ENCODE measurements around the gene DENND6A. TPM values are rescaled to one million over a fixed set of nuclear protein-coding genes. Genes with fewer than 3 reads are reported as not detected.
"Not testable (repeated sequence)": the region's sequence is repeated elsewhere in the genome, so short reads cannot be mapped to it uniquely, and the experiment has no call there.

The DENND6A gene
- total RNA-seq, 1 donor from 2014 or later = 34.7 TPM

DNA sequence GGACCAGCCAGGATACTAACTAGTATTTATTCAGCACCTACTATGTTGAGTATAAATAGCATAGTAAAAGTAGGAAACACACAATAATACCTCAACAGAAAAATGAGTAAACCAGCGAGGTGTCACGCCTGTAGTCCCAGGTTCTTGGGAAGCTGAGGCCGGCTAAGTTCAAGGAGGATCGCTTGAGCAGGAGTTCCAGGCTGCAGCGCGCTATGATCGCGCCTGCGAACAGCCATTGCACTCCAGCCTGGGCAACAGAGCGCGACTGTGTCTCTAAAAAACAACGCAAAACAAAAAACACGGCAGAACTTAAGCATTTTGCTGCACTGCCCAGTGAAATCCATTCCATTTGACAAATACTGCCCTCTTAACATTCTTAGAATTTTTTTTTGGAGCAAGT is 1.3 kb upstream of the DENND6A start:
- no peak for DNase-seq

DNA sequence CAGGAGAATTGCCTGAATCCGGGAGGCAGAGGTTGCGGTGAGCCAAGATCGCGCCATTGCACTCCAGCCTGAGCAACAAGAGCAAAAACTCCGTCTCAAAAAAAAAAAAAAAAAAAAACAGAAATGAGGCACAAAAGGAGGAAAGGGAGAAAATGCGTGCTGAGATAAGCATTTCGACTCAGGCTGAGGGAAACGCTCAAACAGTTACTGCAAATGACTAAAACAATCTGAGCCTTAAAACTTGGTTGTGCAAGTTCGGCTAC is 813 bp downstream of the DENND6A start:
- not testable (repeated sequence) for DNase-seq

DNA sequence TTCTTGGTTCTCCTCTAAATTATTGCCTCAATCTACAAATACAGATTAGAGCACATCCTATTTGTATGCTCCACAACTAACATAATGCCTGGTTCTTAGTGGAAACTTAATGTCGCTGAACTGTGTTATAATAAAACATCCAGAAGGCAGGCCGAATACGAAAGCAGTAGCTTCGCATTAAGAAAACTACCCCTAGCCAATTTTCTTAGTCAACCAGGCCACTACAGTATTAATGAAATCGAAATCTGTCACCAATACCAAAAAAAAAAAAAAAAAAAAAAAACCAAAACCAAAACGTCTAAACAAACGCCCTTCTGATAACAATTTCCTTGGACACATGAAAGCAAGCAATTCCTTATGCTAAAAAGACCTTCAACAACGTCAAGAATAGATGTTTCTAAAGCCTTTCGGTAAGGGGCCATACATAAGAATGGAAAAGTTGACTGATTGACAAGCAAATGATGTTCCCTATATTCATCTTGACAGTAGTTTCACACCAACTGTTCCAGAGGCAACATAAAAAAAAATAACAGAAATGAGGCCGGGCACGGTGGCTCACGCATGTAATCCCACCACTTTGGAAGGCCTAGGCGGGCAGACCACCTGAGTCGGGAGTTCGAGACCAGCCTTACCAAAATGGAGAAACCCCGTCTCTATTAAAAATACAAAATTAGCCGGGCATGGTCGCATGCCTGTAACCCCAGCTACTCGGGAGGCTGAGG is 1.3 kb downstream of the DENND6A start:
- DNase-seq = peak; percentile 10

DNA sequence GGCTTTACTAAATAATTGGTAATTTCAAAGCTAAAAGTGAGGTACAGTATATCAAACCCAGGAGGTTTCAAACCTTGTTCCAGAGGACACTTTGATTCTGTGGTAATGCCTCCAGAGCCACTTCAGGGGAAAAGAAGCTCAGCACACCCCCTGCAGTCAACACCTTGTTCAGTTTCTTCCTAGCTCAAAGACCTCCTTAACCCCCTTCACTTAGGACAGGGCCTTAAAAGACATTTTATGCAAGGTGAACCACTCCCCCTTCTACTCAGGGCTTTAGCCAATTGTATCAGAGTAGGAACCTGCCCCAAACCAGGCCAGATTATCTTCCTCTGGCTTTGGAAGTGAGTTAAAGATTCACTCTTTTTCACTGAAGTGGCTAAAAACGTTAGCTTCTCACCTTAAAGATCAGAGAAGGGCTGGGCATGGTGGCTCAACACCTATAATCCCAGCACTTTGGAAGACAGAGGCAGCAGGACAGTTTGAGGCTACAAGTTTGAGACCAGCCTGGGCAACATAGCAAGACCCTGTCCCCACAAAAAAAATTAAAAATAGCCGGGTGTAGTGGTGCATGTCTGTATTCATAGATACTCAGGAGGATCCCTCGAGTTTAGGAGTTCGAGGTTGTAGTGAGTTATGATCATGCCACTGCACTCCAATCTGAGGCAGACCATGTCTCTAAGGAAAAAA is 3.4 kb downstream of the DENND6A start:
- no peak for DNase-seq

DNA sequence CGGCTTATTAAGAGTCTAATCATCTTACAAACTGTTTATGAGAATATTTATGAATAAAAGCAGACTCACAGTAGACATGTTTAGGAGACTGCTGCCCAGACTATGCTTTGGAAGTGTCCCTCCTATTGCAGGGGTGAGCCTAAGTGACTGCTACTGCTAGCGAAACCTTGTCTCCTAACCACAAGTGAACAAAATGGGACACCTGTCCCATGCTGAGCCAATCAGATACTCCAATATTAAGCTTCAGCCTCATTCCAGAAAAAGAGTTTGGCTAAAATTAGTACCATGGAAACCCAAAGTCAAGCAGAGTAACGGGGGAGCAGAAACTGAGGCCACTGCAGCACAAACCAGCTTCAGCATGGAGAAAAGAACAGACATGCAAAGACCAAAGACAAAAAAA is 4.6 kb downstream of the DENND6A start:
- no peak for DNase-seq

DNA sequence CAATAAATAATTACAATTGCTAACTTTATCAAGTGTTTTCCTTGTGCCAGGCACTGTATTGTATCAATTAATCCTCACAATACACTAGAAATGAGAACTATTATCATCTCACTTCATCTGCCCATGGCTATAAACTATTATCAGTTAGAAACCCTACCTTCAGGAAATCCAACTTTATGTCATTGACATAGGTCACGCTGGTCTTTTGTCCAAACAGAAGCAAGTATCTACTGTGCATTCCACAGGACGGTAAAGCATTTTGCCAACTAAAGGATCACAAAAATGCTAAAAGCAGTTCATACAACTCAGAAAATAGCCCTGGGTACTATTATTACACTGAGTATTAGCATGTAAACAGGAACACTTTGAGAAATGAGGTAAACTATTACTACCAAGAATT is 9.6 kb downstream of the DENND6A start:
- no peak for DNase-seq

DNA sequence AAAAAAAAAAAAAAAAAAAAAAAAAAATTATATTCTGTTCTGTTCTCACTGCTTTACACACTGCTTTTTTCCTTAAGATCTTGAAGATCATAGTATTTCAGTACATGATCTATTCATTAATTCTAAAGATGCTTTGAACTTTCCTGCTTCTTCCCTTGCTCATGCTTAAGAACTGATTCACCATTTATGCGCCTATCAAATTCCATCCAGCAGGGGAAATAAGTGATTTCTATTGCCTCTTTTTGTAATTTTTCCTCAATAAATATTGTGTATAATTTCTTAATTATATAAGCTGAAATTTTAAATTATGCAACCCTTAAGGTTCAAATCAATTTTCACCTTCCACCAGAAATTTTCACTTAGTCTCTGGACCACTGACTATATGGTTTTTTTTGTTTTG is 10.6 kb downstream of the DENND6A start:
- no peak for DNase-seq

DNA sequence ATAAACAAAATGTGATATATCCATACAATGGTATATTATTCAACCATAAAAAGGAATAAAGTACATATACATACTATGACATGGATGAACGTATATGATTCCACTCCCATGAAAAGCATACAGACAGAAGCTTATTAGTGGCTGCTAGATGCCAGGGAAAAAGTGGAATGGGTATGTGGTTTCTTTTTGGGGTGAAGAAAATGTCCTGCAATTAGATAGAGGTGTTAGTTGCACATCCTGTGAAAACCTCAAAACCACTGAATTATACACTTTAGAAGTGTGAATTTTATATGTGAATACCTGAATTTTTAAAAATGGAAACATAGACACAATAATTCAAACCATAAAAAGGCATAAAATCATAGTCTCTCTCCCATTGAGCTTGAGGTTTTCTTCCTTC is 11.2 kb downstream of the DENND6A start:
- DNase-seq = no peak

DNA sequence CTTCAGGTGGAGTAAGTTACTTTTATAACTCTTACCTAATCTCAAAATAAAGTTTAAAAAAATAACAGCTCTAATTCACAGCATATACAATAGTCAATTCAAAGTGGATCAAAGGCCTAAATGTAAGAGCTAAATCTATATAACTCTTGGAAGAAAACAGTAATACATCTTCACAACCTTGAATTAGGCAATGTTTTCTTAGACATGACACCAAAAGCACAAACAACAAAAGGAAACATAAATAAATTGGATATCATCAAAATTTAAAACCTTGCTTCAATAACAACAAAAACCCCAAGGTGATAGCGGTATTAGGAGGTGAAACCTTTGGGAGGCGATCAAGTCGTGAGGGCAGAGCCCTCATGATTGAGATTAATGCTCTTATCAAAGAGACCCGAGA is 12.8 kb downstream of the DENND6A start:
- DNase-seq = no peak

DNA sequence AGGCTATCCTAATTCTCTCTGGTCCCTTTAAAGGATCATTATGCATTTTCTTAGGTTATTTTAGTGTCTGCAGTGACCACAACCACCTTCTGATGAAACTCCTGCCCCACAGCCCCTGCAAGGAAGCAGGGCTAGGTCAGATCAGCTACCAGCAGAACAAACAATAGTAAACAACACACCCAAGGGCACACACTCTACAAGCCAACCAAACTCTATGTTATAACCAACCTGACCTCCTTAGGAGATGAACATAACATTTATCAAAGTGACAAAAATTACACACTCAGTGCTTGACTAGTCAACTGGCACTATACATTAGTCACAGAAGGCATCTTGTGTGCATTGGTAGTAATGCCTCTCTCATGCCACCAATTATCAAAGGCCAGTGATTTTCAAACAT is 17.3 kb downstream of the DENND6A start:
- no peak for DNase-seq

DNA sequence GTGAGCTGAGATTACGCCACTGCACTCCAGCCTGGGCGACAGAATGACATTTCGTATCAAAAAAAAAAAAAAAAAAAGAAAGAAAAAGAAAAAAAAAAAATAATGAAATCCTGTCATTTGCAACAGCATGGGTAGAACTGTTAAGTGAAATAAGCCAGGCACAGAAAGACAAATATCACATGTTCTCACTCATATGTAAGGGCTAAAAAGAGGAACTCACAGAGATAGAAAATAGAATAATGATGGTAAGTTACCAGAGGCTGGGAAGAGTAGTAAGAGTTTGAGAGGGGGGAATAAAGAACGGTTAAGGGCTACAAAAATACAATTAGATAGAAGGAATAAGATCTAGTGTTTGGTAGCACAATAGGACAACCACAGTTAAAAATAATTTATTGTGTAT is 19.7 kb downstream of the DENND6A start:
- DNase-seq = no peak

DNA sequence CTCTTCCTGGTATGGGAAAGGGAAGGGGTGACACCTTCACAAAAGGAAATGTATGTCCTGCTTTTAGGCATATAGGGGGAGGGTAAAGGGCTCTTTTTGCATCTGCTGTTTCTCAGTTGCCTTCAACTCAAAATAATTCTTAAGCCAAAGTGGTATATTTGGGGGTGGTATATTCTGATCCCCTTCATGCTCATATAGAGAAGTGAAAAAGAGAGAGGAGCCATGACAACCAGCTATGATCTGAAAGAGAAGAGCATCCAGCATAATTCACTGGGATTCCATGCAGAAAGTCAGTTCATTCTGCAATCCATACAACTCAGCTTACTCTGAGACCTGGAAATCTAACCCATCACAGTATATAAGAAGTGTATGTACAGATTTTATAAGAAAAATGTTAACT is 22.3 kb downstream of the DENND6A start:
- DNase-seq = no peak

DNA sequence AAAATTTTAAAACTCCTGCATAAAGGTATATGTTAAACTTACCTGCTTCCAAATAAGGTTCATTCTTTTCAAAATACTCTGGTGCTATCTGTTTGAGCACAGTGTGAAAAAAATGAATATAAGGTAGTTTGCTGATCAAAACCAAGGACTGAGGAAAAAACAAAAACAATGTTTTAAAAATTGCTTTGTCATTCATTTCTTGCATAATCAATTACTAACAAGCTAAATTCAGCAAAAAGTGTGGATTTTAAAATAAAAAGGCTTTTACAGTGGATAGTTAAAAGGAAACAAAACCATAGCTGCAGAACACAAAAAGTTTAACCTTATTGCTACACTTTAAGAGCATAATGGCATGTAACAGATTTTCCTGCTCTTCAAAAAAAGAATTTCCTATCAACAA is 31.5 kb downstream of the DENND6A start:
- DNase-seq = no peak

DNA sequence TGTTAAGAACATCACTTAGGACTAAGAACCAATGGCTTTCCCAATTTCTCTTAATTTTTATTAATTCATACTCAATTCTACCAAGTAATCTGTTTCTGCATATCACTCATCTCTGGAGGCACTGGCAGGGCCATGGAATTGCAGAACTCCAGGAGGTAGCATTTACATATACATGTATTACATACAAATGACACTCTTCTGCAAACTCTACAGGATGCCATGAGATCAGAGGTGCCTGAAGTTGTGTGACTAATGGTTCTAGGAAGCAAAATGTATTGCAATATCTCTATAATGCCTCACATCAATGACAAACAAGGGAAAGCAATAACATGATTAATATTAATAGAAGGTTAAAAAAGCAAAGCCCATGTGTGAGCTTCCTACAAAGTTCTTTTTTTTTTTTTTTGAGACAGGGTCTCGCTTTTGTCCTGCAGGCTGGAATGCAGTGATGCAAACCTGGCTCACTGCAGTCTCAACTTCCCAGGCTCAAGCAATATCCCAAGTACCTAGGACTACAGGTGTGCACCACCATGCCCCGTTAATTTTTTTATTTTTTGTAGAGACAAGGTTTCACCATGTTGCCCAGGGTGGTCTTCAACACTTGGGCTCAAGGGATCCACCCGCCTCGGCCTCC is 33.0 kb downstream of the DENND6A start:
- no peak for DNase-seq

DNA sequence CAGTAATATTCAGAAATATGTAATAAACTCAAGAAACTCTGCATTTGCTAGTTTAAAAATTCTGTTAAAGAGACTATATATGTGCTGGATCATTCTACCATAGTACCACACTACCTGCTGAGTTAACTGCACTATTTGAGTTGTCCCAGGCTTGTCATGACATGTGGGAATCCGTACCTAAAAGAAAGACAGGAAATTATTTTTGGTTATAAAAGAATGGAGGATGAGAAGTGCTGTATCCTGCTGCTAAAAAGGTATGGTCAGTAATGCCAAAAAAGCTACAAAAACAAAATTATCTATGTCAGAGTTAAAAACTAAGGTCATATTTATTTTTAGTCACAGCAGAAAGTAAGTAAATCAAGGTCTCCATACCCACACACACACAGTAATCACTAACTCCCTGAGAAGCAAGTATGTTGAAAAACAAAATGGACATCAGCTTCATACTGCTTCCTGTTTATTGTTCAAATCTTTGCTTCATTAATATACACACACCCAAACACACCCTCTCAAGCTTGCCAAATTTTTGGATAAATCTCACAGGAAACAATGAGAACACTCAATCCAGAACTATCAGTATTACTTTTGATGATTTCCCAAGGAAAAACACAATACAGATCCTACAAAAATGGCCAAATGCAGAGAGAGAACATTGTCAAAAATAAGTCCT is 33.7 kb downstream of the DENND6A start:
- DNase-seq = peak; percentile 10

DNA sequence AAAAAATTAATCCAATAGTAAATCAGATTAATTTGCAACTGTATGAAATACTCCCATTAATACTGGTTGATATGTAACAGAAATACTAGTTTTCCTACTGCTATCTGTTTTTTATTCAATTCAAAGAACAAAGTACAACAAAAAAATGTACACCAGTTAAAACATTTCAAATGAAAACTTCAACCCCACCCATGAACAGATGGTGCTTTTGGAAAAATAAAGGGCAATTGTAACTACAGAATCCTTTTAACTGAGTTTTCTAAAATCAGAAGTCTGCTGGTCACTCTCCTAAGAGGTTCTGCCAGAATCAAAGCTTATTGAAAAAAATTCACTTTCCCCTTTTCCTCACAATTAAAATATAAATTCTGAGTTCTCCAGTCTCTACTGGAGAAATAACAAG is 34.3 kb downstream of the DENND6A start:
- DNase-seq = no peak

DNA sequence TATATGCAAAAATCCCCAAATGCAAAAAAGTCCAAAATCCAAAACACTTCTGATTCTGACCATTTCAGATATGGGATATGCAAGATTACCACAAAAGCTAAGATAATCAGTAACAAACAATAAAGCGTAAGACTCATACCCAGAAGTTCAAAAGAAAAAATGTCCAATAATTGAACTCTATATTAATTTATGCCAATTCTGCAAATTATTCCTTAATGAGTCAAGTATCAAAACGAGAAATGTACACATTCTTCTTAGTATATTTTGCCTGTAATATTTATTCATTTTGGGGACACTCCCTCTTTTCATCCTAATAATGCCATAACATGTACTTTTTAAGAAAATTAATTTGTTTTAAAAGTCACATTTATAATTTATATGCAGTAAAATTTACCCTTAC is 37.1 kb downstream of the DENND6A start:
- no peak for DNase-seq

DNA sequence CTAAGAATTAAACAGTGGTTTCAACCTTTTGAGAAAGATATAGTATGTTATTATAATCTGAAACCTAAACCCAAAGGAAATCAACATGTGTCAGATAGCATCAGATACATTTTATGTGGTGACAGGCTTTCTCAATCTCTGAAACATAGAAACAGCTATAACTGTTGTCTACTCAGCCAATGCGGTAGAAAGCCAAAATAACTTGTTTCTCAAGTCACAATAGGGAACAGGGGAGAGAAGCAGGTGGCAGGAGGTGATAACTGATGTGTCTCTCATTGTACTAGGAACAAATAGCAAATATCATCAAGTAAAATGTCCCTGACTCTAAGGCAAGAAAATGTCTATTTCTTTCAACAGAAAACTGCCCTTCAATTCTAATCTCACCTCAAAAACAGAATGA is 38.6 kb downstream of the DENND6A start:
- no peak for DNase-seq

DNA sequence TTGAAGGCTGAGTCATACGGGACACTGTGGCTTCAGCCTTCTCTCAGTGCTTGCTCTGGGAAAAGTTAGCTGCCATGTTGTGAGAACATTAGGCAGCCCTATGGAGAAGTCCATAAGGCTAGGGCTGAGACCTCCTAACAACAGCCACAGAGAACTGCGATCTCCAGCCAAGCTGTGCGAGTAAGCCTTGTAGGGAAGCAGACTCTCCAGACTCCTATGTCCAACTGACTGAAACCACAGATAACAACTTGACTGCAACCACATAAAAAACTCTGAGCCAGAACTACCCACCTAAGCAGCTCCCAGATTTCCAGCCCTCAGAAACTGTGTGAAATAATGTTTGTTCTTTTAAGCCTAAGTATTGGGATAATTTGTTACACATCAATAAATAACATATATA is 40.7 kb downstream of the DENND6A start:
- DNase-seq = no peak

DNA sequence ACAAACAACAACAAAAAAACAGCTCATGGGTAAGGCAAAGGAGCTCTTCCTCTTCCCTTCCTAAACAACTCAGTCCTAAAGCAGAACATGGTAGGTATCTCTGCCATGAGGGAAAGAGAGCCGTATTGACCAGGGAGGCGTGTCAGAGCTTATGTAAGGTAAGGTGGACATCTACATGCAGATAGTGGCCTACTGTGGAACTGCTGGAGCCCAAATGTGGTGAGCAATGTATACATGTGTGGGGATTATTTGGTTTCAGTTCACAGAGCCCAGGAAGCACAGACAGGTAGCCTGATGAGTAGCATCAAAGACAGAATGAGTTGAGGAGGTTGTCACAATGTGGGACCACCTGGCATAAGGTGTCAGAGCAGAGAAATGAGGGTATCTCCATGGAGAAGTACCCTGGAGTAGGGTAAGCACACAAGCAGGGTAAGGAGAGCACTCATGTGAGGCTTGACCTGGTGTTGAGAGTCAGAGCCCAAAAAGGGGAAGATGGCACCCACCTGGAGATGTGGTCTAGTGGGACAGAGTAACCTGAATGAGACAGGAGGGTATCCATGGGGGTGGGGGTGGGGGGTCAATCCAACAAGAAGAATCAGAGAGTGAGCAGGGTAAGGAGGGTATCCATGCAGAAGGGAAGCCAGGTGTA is 45.5 kb downstream of the DENND6A start:
- DNase-seq = no peak

DNA sequence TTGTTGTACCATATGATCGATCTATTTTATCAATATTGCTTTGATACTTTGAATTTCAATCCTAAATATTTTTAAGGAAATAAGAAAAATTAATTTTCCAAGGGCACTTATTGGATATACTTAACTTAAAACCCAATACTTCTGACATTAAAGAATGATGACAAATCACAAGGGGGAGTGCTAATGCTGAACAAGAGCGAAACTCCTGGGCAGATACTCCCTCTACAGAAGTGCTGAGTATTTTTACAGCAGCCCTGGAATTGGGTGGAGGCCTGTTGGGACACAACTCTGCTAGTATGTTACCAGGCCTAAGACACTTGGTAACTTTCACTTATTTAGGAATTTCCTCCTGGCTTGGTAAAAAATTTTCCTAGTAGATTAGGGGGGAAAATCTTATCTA is 46.2 kb downstream of the DENND6A start:
- peak; percentile 9 for DNase-seq

DNA sequence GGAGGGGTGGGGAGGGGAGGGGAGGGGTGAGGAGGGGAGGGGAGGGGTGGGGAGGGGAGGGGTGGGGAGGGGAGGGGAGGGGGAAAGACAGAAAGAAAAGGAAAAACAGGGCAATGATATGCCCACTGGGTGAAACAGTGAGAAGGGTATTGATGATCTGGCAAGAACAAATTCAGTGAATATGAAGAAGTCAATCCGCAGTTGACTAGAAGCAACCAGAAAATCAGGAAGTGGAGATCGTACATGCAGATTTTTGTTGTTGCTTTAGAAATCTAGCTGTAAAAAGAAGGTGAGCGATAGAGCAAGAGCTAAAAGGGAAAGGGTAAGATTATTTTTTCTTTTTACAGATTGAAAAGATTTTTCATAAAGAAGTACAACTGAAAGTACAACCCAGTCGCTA is 48.1 kb downstream of the DENND6A start:
- DNase-seq = no peak

DNA sequence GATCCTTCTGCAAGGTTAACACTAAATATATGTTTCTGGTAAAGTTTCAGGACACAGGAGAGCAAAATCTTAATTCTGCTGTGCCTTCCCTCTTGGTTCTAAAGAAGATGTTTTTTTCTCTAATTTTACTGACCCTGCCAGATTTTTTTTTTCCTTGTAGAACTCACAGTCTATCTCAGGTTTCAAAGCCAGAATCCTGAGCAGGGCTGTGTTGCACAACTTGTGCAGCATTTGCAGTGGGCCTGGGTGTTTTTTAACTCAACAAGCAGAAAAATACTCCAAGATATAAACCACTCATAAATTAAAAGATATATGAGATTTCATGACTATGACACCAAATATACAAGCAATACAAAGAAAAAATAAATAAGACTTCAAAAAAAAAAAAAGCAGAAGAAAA is 55.5 kb downstream of the DENND6A start:
- no peak for DNase-seq
